Measurements from ENCODE around the gene TFB2M. TPM values are rescaled to one million over a fixed set of nuclear protein-coding genes. Genes with fewer than 3 reads are reported as not detected.

TFB2M gene
- total RNA-seq, 1 donor from 2014 or later, result 16.8 TPM

GRCh38 chr1:246602194-246602593, 36.1 kb upstream of the TFB2M start:
- Histone ChIP-seq H3K4me3 (ENCODE audit: low read depth, low read length) (no peak overlapping the region), H3K27me3 (ENCODE audit: control insufficient read depth, insufficient read depth, low read length) (no peaks in the 10 kb centered on the region), H3K36me3 (ENCODE audit: control insufficient read depth, insufficient read depth, low read length) (no peaks in the 10 kb centered on the region)
- DNase-seq (ENCODE audit: low read depth) (no peak), FAIRE-seq (no peak)
- no peak for TF ChIP-seq CTCF (IDR thresholded peaks at IDR 0.05; ENCODE audit: insufficient read depth, low read length, severe bottlenecking)

- DNase-seq (ENCODE audit: low read depth) (no peak), FAIRE-seq (no peak)
- no peak overlapping the region for H3K4me3 ChIP-seq (ENCODE audit: low read depth, low read length)
- H3K27me3 ChIP-seq (ENCODE audit: control insufficient read depth, insufficient read depth, low read length), result no peaks in the 10 kb centered on the region
- no peak for TF ChIP-seq CTCF (IDR thresholded peaks at IDR 0.05; ENCODE audit: insufficient read depth, low read length, severe bottlenecking)
- no peaks in the 10 kb centered on the region for H3K36me3 ChIP-seq (ENCODE audit: control insufficient read depth, insufficient read depth, low read length)
These were observed 34.5 kb upstream of the TFB2M start for GRCh38 chr1:246600579-246600978.

GRCh38 chr1:246599315-246599714, 33.3 kb upstream of the TFB2M start:
- H3K27me3 ChIP-seq (ENCODE audit: control insufficient read depth, insufficient read depth, low read length), result no peaks in the 10 kb centered on the region
- DNase-seq (ENCODE audit: low read depth) (no peak), FAIRE-seq (no peak)
- H3K36me3 ChIP-seq (ENCODE audit: control insufficient read depth, insufficient read depth, low read length), result no peaks in the 10 kb centered on the region
- no peak overlapping the region for H3K4me3 ChIP-seq (ENCODE audit: low read depth, low read length)
- TF ChIP-seq CTCF (IDR thresholded peaks at IDR 0.05; ENCODE audit: insufficient read depth, low read length, severe bottlenecking), result no peak

- DNase-seq (ENCODE audit: low read depth) (no peak), FAIRE-seq (no peak)
- no peaks in the 10 kb centered on the region for H3K27me3 ChIP-seq (ENCODE audit: control insufficient read depth, insufficient read depth, low read length)
- H3K36me3 ChIP-seq (ENCODE audit: control insufficient read depth, insufficient read depth, low read length), result no peaks in the 10 kb centered on the region
- TF ChIP-seq CTCF (IDR thresholded peaks at IDR 0.05; ENCODE audit: insufficient read depth, low read length, severe bottlenecking), result no peak
- no peak overlapping the region for H3K4me3 ChIP-seq (ENCODE audit: low read depth, low read length)
These were observed 31.9 kb upstream of the TFB2M start for GRCh38 chr1:246597971-246598370.

GRCh38 chr1:246597340-246597739, 31.3 kb upstream of the TFB2M start:
- Histone ChIP-seq H3K27me3 (ENCODE audit: control insufficient read depth, insufficient read depth, low read length) (no peaks in the 10 kb centered on the region), H3K36me3 (ENCODE audit: control insufficient read depth, insufficient read depth, low read length) (no peaks in the 10 kb centered on the region), H3K4me3 (ENCODE audit: low read depth, low read length) (no peak overlapping the region)
- no peak for FAIRE-seq
- TF ChIP-seq CTCF (IDR thresholded peaks at IDR 0.05; ENCODE audit: insufficient read depth, low read length, severe bottlenecking), result no peak
- peak; percentile 87 for DNase-seq (ENCODE audit: low read depth)

GRCh38 chr1:246595146-246595545, 29.1 kb upstream of the TFB2M start:
- Histone ChIP-seq H3K36me3 (ENCODE audit: control insufficient read depth, insufficient read depth, low read length) (no peaks in the 10 kb centered on the region), H3K27me3 (ENCODE audit: control insufficient read depth, insufficient read depth, low read length) (no peaks in the 10 kb centered on the region), H3K4me3 (ENCODE audit: low read depth, low read length) (no peak overlapping the region)
- FAIRE-seq (no peak), DNase-seq (ENCODE audit: low read depth) (peak; percentile 63)
- no peak for TF ChIP-seq CTCF (IDR thresholded peaks at IDR 0.05; ENCODE audit: insufficient read depth, low read length, severe bottlenecking)

Data from bronchial epithelial cell (primary cell).